HG02623 (cell line): ENCODE measurements around the gene ST3GAL5.

Source experiments
- ATAC-seq: cut with Tn5 transposase; IDR thresholded peaks from one replicate; pipeline ENCODE4 v1.9.1; 2021; ENCODE audit warnings: moderate library complexity; ENCODE audit not compliant: unreplicated experiment

The ST3GAL5 gene

DNA sequence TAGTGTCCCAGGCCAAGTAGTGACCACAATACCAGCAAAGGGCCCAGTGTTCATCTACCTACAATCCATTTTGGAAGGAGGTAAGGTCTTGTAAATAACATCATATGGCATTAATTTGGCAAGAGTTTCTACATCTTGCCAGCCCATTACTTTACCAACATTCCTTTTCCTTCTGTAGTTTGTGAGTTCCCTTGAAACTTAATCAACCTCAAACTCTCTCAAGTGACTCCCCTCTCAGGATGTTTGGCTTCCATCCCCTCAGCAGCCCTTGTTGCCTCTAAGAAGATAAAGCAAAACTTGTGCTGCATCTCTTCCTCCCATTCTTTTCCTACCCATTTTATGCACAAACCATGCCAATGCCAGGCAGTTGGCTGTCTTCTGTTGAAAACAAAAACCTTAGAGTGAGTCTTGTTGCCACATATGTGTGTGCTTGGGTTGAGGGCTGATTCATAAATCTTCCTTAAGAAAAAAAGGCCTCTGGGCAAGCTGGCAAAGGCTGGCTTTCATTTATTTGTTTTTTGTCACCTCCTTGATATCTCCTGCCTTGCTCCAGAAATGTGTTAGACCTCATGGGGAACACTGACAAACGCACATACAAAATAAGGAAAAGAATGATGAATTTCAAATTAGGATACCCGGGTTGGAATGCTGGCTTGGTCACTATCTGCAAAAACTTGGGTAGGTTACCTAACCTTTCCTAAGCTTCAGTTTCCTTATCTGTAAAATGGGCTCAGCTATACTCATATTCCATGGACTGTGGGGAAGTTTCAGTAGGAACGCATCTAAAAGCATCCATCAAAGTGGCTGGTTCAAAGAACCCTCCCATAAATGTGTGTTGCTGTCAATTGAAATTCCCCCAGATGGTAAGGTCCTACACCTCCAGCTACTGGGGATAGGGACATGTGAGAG, 29.4 kb upstream of the ST3GAL5 start:
- ATAC-seq = no peak

DNA sequence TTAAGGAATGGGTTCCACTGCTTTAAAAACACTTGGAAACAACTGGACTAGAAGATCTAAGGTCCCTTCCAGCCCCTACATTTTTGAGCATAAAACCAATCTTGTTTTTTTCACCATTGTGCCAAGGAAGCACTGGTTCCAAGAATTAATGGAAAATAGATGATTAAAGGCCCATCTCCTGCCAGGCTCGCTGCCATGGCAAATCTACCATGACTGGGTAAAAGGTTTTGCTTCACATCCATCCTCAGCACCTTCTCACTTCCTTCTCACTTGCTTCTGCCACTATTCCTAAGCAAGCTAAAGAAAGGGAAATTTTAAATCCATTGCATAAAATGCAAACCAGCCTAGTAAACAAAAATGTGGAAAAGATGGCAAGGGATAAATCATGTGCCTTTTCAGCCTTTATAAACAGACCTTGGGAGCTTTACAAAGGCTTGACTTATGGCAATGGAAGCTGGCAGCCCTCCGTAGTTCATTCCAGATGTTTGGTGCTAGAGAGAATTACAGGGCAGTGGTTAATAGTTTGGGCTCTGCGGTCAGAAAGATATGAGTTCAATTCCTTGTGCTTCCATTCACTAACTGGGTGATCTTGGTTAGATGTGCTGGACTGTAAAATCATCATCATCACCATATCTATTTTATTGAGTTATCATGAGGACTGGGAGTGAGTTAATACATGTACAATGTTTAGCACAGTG, 27.0 kb upstream of the ST3GAL5 start:
- ATAC-seq = no peak

DNA sequence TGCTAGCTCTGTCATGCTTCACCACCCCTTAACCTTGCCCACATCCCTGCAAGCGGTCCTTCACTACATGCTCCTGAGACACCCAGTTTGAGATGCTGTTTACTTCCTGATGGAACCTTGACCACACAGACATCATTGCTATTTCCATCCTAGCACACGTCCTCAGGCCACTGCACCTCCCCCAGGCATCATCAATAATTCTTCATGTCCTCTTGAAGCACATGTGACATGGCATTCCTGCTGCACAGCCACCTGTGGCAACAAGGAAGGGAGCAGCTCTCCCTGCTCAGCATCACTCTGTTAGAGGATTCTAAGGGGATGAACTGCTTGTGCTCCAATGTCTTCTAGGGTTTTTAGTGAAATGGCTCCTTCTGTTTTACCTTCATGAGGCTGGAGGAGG, 26.1 kb upstream of the ST3GAL5 start:
- no peak for ATAC-seq

DNA sequence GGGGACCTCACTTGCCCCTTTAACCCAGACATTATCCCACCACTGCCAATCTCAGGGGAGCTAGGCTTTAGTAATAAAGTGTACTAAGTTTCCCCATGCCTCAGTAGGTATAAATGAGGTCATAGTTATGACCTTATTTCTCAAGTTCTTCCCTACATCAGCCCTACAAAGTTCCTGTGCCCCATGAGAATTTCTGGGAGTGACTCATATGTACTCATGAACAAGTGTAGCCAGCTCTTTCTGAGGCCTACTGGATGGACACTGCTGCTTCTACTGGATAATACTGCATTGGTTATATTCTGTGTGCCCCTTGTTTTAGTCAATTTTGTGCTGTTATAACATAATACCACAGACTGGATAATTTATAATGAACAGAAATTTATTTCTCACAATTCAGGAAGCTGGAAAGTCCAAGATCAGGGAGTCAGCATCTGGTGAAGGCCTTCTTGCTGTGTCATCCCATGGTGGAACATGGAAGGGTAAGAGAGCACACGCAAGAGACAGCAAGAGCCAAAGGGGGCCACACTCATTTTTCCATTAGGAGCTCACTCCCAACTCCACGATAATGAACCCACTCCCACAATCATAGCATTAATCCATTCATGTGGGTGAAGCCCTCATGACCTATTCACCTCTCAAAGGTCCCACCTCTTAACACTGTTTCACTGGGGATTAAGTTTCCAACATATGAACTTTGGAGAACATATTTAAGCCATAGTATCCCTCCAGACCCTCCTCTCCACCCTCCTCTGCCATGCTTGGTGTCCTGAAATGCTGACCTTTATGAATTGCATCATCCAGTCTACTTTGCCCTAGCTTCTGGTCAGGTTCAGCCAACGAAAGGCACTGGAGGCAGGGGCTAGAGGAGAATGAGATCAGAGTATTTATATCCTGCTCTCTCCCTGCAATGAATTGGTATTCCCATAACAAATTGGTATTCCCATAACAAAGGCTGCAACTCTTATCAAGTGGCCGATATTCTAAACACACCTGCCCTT, 25.4 kb upstream of the ST3GAL5 start:
- ATAC-seq = no peak

DNA sequence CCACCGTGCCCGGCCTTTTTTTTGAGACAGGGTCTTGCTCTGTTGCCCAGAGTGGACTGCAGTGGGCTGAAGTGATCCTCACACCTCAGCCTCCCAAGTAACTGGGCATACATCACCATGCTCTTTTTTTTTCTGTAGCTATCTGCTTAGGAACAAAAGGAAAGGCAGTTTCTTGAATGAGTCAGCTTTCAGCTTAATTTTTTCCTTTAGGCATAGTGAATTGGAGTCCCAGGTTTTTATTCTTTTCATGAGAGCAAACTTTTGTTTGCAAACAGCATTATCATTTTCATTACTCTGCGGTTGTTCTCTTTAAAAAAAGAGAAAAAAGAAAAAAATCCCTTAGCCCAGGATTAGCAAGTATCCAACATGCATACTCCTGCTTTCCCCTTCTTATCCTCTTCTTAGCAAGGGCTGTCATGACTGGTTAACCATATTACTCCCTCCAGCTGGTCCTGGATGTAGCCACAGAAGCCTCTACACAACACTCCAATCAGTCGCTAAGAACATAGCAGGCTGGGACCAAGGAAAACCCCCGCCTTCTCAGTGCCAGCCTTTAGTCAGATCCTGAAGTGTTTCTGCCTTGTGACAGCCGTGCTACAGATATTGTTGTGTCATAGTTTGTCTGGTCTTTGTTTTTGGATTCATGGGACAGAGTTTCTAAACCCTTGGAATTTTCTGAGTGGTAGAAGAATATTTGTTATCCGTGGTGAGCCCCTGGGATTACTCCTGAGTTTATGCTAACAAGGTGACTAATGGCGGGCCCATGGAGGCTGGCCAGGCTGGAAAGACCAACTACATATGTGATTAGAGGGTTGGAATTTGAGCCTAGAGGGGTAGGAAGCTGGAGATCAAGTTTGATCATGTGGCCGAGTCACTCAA, 23.3 kb upstream of the ST3GAL5 start:
- ATAC-seq = no peak

DNA sequence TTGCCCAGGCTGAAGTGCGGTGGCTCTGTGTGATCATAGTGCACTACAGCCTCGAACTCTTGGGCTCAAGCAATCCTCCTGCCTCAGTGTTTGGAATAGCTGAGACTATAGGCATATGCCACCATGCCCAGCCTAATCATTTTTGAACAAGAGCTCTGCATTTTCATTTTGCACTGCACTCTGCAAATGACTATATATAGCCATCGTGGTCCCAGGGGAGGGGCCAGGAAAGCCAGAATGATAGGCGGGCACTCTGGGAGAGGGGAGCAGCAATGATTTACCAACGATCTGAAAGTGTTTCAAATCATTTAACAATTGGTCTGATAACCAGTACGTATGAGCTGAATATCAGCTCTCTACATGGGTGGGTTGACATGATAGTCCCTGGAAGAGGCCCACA, 22.3 kb upstream of the ST3GAL5 start:
- no peak for ATAC-seq

DNA sequence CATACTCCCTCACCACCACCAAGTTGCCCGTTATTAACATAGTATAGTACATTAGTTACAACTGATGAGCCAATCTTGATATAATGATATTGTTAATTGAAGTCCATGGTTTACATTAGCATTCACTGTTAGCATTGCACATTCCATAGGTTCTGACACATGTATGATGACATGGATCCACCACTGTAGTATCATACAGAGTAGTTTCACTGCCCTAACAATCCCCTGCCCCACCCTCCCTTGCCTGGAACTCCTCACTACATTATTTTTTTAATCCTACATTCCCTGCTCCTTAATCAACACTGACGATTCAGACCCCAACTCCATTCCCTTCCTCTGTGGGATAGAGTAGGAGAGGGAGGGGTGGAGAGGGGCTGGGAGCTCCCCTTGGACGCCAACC, 20.2 kb upstream of the ST3GAL5 start:
- ATAC-seq = no peak

DNA sequence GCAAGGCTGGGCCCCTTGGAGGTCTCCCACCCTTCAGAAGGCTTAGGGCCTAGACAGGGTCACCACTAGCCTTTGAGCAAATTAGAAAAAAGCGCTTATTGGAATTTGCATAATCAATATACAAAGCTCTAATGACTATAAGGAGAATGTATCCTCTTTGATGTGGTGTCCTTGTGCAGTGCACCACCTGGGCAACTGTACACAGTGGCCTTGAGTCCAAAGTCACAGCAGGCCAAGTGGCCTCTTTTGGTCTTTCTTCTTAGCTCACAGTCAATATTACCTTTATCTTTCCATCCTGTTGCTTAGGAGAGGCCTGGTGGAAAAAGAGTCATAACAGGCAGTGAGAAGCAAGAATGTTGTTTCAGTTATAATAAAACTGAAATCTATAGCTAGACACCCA, 19.7 kb upstream of the ST3GAL5 start:
- no peak for ATAC-seq

DNA sequence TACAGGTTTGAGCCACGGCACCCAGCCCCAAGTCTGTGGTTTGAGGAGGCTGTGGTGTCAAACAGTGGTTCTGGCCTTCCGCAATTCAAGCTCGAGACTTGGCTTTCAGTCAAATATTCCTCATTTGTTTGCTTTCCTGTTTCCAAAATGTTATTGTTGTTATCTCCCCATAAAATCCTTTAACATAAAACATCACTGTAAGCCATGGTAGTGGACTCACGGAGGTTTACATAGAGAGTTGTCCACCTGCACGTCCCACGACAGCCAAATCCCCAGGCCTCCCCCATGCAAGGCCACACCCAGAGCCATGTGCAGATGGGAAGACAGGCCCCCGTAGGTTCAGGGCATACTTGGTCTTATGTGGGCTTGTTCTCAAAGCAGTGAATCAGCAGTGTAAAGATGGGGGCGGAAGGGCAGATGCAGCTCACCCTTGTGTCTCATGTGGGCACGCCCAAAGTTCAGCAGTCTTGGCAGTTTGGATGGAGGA, 18.9 kb upstream of the ST3GAL5 start:
- no peak for ATAC-seq

DNA sequence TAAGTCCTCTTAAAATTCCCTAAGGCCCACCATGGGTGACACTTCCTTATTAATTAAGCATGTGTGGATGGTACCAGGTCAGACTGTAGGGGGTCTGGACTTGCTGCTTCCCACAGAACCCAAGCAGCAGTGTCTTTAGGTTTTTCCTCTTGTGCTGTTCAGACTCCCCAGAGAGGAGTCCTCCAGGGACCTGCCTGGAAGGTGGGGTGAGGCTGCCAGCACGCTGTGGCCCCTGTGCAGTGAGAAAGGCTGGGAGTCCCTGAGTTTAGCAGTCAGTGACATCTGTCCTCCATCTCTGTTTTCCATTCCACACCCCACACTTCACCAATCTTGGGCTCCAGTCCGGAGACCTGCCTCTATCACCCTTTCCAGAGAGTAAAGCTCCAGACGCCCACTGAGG, 18.0 kb upstream of the ST3GAL5 start:
- ATAC-seq = no peak

DNA sequence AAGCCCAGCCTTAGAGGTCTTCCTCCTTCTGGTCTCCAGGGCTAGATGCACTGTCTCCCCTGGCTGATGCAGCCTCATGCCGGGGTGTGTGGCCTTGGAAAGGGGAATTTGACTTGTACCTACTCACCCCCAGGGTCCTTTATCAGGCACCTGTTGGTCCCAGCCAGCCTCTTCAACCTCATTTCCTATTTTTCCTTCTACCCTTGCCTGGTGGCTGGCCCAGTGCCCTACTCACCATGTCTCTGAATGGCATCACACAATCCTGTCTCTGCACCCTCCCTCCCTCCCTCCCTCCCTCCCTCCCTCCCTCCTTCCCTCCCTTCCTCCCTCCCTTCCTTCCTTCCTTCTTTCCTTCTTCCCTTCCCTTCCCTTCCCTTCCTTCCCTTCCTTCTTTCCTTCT, 17.1 kb upstream of the ST3GAL5 start:
- no peak for ATAC-seq

DNA sequence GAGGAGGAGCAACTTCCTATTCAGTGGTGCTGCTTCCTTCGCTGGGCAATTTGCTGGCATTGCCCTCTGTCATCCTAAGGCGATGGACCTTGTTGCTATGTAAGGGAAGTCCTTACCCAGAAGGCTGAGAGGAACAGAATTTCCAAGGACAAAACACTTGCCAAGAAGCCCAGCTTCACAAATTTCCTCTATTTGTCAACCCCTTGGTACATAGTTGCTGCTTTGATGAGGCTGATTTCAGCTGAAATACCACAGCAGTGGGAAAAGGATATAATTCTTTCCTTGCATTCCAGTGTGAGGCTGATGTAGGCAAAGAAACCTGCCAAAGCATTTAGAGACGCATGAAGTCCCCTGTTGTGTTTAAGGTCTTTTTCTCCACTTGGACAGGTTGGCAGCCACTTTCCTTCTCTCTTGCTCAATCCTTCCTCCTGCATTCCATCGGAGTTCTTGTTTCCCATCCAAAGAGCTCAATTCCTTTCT, 16.4 kb upstream of the ST3GAL5 start:
- ATAC-seq = no peak

DNA sequence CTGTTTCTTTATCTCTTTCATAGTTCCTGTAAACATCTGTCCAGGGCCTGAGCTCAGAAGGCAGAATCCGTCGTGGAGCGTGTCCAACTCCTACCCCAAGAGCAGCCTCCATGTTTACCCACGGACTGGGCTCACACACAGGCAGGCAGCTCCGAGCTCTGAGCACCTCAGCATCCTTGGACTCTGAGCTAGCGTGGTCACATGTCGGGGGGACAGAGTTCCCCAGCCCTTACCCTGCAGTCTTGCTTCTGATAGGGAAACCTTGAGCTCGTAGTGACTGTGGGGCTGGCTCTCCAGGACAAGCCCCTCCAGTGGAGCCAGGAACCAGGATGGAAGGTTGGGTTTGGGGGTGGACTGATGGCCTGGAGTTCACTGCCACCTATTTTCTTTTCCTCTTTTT, 15.1 kb upstream of the ST3GAL5 start:
- ATAC-seq = no peak

DNA sequence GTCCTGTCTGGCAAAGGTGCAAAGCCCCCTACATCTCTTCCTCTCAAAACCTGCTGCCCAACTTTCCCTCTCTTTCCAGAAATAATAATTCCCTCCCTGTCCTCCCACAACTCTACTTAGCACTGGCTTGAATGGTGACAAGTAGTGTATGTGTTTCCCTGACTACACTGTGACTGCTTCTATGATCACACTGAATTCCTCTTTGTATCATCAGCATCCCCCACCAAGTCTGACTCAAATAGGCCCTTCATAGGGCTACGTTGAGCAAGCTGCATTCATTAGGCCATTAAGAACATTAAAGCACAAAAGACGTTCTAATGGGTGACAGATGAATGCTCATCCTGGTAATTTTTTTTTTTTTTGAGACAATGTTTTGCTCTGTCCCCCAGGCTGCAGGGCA, 13.7 kb upstream of the ST3GAL5 start:
- ATAC-seq = no peak

DNA sequence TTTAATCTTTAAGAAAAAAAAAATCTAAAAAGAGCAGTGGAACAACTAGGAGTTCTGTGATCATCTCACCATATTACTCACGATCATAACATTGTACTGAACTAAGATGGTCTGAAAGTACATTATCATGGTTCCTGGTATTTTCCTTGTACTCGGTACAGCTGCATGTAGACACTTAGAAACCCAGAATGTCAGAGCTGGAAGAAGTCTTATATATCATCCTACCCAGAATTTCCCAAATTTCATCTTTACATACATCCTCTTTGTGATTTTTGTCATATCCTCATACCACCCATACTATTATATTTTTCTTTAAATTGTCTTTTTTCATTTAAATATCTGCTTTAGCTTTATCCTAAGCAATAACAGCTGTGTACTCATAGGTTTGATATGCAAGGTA, 12.4 kb upstream of the ST3GAL5 start:
- no peak for ATAC-seq

DNA sequence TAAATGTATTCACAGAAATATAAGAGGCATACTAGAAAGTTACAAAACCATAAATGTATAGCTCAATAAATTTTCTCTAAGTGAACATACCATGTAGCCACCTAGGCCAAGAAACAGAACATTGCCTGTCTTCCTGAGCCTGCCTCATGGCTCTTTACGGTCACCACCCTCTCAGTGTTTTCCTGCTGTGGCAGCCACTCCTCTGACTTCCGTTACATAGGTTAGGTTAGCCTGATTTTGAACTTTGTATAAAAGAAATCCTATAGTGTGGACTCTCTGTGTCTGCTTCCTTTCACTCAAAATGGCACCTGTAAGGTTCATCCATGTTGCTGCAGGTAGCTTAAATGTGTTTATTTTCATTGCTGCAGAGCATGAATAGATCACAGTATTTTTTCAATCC, 11.6 kb upstream of the ST3GAL5 start:
- no peak for ATAC-seq

DNA sequence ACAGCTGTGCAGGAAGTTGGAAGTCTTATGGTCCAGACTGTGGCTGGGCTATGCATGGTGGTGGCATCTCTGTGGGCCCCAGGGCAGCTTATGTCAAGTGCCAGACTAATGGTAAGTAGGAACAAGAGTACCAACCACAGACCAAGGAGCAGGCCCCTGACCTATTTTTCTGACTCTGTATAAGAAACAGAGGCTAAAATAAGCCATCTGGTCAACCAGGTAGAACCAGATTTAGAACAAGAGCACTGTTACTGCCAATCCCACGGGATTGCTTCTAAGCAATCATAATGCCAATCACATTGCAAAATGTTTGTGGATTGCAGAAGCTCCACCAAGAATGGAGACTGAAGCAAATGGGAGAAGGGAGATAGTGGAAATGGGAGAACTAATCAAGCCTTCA, 11.1 kb upstream of the ST3GAL5 start:
- no peak for ATAC-seq

DNA sequence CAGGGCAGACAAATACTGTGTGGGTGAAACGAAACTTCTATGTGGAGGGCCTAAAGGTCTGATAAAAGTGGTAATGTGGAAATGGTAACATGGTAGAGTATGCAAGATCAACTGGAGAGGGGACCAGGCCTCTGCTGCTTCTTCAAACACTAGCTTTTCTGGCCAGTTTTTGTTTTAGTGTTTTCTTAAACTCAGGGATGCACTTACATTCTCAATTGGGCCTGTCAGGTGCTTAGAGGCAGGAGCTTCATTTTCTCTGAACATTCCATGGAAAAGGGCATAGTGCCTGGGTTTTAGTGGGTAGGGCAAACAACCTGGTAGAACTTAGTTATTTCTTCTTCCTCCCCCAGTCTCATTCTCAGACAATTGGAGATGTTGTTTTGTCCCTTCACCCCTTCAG, 10.5 kb upstream of the ST3GAL5 start:
- no peak for ATAC-seq

DNA sequence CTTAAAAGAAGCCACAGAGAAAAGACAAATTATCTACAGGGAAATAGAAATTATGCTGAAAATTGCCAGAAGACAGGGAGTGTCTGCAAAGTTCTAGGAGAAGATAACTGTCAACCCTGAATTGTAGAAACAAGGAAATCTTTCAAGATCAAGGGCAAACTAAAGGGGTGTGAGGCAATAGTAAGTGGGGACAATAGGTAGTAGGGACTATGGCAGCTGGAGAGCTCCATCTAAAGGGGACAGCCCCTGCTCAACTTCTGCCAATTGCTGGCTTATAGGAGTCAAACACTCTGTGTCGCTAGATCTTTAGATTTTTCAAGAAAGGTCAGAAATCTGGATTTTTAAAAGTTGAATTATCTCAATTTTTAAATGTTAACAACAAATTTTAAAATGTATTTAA, 10.1 kb upstream of the ST3GAL5 start:
- no peak for ATAC-seq
